Renal cortex interstitium (tissue), 15 donors: Measurements from ENCODE around the gene GOLGA2. TPM values are rescaled to one million over a fixed set of nuclear protein-coding genes. Genes with fewer than 3 reads are reported as not detected.

ENCODE experiments used
- DNase-seq, 11 donors: peaks; one replicate each; pipeline ENCODE4 v3.0.0-alpha.2; 2013; ENCODE audit warnings: low read depth in 9 of 11, low spot score in 4 of 11; ENCODE audit errors: extremely low read depth in 1 of 11
- long read RNA-seq, 16 experiments: transcript quantifications; one replicate each; lab custom pipeline, GENCODE V29; 2026
- polyA plus RNA-seq, 3 donors: library from polyadenylated mRNA; unstranded; fragments of 120-200 nt; gene quantifications; one replicate each; pipeline ENCODE4 v1.2.1, GENCODE V29; 2013; ENCODE audit not compliant: insufficient read length in 3 of 3

GOLGA2 gene, protein sequence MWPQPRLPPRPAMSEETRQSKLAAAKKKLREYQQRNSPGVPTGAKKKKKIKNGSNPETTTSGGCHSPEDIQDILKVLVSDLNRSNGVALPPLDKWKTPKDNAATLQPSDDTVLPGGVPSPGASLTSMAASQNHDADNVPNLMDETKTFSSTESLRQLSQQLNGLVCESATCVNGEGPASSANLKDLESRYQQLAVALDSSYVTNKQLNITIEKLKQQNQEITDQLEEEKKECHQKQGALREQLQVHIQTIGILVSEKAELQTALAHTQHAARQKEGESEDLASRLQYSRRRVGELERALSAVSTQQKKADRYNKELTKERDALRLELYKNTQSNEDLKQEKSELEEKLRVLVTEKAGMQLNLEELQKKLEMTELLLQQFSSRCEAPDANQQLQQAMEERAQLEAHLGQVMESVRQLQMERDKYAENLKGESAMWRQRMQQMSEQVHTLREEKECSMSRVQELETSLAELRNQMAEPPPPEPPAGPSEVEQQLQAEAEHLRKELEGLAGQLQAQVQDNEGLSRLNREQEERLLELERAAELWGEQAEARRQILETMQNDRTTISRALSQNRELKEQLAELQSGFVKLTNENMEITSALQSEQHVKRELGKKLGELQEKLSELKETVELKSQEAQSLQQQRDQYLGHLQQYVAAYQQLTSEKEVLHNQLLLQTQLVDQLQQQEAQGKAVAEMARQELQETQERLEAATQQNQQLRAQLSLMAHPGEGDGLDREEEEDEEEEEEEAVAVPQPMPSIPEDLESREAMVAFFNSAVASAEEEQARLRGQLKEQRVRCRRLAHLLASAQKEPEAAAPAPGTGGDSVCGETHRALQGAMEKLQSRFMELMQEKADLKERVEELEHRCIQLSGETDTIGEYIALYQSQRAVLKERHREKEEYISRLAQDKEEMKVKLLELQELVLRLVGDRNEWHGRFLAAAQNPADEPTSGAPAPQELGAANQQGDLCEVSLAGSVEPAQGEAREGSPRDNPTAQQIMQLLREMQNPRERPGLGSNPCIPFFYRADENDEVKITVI
- 100 to 1,000 TPM in 1 of 3 donors, 10 to 100 TPM in 2; 72.9 to 115 (median 81.4) TPM for polyA plus RNA-seq
- long read RNA-seq, donor 1, partial matches to known transcripts, result 0 of 4 reads
- long read RNA-seq, donor 1, other reads (novel, unspliced or antisense), result 0 of 4 reads
- long read RNA-seq, donor 2, partial matches to known transcripts, result 74 of 131 reads
- long read RNA-seq, donor 2, other reads (novel, unspliced or antisense), result 57 of 131 reads
- long read RNA-seq, donor 3, partial matches to known transcripts, result 5 of 7 reads
- long read RNA-seq, donor 3, other reads (novel, unspliced or antisense), result 0 of 7 reads
- long read RNA-seq, donor 4, partial matches to known transcripts, result 6 of 10 reads
- long read RNA-seq, donor 4, other reads (novel, unspliced or antisense), result 0 of 10 reads
- long read RNA-seq, donor 5, result 0 reads
- long read RNA-seq, donor 6, partial matches to known transcripts, result 13 of 39 reads
- long read RNA-seq, donor 6, other reads (novel, unspliced or antisense), result 21 of 39 reads
- long read RNA-seq, donor 7, full-length matches to known transcripts, result 3 of 107 reads
- long read RNA-seq, donor 7, partial matches to known transcripts, result 71 of 107 reads
- long read RNA-seq, donor 7, other reads (novel, unspliced or antisense), result 33 of 107 reads
- long read RNA-seq, donor 8, partial matches to known transcripts, result 9 of 13 reads
- long read RNA-seq, donor 8, other reads (novel, unspliced or antisense), result 0 of 13 reads
- long read RNA-seq, donor 9, partial matches to known transcripts, result 0 of 1 reads
- long read RNA-seq, donor 9, other reads (novel, unspliced or antisense), result 0 of 1 reads
- long read RNA-seq, donor 10, partial matches to known transcripts, result 12 of 41 reads
- long read RNA-seq, donor 10, other reads (novel, unspliced or antisense), result 25 of 41 reads
- long read RNA-seq, donor 11, partial matches to known transcripts, result 0 of 1 reads
- long read RNA-seq, donor 11, other reads (novel, unspliced or antisense), result 0 of 1 reads
- long read RNA-seq, donor 12, full-length matches to known transcripts, result 1 of 1 reads
- long read RNA-seq, donor 12, partial matches to known transcripts, result 0 of 1 reads
- long read RNA-seq, donor 12, other reads (novel, unspliced or antisense), result 0 of 1 reads
- long read RNA-seq, donor 13, result 0 reads
- long read RNA-seq, donor 14, partial matches to known transcripts, result 59 of 66 reads
- long read RNA-seq, donor 14, other reads (novel, unspliced or antisense), result 7 of 66 reads
- long read RNA-seq, donor 15, result 0 reads
- long read RNA-seq, donor 16, full-length matches to known transcripts, result 6 of 115 reads
- long read RNA-seq, donor 16, partial matches to known transcripts, result 42 of 115 reads
- long read RNA-seq, donor 16, other reads (novel, unspliced or antisense), result 67 of 115 reads

DNA sequence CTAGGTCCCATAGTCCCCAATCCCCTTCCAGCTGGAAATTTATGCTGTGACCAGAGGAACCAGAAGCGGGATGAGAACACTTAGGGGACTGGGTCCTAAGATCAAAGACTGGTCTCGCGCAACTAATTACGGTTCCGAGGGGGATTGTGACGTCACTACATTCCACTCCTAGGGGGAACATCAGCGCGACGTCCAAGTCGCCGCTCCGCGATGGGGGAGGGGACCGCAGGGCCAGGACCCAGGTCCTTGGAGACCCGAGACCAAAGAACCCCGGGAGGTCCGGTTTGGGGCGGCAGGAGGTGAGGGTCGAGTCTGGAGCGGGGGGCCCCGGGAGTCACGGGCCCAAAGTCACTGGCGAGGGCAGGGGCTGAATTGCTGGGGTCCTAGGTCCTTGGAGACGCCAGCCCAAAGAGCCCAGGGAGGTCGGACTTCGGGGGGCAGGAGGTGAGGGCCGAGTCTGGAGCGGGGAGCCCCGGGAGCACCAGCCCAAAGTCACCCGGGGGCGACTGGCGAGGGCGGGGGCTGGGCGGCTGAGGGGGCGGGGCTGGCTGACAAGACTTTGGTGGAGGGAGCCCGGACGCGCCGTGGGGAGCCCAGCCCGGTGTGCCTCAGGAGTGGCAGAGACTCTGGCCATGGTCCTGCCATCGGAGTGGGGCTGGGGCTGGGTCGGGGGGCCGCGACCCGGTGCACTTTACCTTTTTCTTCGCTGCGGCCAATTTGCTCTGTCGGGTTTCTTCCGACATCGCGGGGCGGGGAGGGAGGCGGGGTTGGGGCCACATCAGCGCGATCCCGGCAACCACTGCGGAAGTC lies at the start of gene GOLGA2:
GOLGA2 (minus strand) TSS at position 810 of the 810 bp plus-strand sequence; CDS start at position 779, 31 bp downstream.
- peak in 8 of 11 donors; percentile 36 to 67 (median 50) for DNase-seq

- no peak for DNase-seq
Observed at GRCh38 chr9:128324401-128324800, 48.6 kb upstream of the GOLGA2 start.

DNA sequence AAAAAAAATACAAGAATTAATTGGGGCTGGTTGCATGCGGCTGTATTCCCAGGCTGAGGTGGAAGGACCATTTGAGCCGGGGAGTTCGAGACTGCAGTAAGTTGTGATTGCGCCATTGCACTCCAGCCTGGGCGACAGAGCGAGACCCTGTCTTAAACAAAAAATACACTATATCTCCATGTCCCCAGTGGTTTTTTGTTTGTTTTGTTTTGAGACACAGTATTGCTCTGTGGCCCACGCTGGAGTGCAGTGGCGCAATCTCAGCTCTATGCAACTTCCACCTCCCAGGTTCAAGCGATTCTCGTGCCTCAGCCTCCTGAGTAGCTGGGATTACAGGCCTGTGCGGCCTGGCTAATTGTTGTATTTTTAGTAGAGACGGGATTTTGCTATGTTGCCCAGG lies 48.0 kb upstream of the GOLGA2 start:
- DNase-seq, result no peak

DNA sequence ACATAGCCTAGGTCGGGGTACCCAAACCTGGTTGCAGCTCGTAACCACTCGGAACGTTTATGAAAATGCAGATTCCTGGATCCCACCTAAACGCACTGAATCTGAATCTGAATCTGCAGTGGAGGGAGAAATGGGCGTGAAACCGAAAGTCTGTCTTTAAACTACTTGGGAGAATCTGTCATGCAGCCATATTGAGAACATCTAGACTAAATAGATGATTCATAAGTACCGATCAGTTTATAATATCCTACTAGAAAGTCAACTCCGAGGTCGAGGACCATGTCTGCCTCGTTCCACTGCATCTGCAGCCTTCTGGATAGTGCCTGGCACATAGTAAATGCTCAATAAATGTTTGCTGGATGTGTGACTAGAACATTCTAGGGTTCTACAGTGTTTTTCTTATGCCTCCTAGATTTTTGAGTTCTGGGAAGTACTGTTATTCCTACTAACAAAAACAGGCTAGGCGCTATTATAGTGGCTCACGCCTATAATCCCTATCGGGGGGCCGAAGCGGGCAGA lies 47.5 kb upstream of the GOLGA2 start:
- no peak for DNase-seq

DNA sequence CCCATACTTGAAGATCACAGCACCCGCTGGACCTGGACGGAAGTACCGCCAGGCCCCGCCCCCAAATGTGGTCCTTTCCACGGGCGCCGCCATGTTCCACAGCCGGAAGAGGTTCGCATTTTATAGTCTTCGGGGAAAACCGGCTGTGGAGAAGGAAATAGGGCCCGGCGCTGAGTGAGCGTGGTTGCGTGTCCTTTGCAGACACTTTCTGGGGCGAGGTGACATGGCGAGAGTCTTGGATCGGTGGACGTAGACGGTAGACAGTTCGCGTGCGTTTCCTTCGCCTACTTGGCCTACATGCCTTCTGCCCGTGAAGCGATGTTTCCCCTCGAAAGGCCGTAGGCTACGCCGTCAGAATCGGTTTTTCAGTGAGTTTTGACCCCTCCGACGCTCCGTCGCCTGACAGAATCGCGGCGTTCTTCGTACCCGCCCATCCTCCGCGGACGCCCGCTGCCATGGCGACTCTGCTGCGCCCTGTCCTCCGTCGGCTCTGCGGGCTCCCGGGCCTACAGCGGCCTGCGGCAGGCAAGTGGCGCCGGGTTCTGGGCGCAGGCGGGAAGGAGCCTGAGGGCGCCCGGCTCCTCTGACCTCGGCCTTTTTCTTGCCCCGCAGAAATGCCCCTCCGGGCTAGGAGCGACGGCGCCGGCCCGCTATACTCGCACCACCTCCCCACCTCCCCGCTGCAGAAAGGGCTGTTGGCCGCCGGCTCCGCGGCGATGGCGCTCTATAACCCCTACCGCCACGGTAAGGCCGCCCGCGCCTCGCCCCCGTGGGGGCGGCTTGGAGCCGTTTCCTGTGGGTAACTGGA lies 46.8 kb upstream of the GOLGA2 start, which contains the start of the genes COQ4 and TRUB2:
COQ4 (plus strand) TSS at position 436 of the 808 bp plus-strand sequence; CDS start at position 456, 20 bp downstream.
TRUB2 (minus strand) TSS at position 44 of the 808 bp plus-strand sequence; CDS start at position 5, 39 bp downstream.
- peak; percentile 84 to 98 (median 93) for DNase-seq

DNA sequence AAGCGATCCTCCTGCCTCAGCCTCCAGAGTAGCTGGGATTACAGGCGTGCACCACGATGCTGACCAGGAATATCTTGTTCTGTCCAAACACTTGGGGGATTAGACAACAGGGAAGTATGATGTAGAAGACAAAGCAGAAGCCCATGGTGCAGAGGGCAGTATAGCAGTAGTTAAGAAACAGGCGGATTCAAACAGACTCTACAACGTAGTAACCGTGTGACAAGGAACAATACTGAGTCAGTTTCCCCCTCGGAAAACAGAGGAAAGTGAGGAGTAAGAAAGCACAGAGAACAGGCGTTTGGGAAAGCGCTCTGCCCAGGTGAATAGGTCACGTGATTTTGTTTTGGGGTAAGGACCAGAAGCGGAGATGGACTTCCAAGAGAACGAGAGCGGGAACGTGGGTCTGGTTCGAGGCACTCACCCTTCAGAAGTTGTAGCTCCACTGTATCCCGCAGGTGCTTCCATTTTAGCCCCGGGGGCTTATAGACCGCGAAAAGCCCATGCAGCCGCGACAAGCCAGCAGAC lies 46.1 kb upstream of the GOLGA2 start:
- no peak for DNase-seq

DNA sequence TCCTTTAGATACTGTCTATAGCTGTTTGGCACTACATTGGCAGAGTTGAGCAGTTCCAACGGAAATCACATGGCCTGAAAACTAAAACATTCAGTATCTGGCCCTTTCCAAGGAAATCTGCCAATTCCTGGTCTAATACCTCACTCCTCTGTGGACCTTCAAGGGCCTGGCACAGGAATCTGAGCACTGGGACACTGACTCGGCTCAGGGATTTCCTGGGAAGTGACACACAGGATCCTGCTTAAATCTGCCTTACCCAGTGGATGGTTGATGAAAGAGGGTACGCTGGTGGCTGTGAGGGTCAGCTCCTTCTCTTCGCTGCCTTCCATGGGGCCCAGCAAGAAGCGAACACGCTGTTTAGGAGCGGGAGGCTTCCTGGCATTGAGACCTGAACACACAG lies 45.5 kb upstream of the GOLGA2 start:
- no peak for DNase-seq

DNA sequence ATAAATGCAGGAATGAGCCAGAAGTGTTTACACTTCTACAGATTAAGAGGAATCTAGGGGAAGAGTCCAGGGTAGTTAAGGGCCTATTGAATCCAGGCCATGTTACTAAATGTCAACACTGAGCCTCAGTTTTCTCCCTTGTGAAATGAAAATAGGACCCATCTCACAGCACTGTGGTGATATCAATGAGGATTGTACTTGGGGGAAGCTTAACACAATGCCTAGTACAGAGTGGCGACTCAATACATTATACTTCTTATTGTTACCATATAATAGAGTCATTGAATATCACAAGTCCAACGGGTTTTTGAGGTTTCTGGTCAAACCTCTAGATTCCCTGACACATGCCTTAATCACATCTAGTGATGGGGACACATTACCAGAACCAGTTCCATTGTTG lies 41.8 kb upstream of the GOLGA2 start:
- no peak for DNase-seq

DNA sequence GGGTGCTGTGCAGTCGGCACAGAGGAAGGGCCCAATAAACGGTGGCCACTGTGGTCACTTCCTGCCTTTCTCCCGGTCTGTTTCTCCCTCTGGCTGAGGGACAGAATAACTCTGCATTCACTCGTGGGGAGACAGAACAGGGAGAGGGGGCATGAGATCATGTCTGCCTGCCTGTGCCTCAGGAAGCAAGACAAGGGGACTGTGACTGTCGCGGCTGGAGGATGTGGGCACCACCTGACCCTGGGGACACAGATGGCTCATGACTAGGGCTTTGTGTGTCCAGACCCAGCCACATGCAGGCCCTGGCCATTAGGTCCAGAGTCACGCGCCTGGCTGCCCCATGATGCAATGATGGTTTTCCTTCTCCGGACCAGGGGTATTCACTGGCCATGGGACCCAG lies 40.6 kb upstream of the GOLGA2 start:
- no peak for DNase-seq

GRCh38 chr9:128314697-128315096 lies 38.9 kb upstream of the GOLGA2 start:
- DNase-seq, result no peak

DNA sequence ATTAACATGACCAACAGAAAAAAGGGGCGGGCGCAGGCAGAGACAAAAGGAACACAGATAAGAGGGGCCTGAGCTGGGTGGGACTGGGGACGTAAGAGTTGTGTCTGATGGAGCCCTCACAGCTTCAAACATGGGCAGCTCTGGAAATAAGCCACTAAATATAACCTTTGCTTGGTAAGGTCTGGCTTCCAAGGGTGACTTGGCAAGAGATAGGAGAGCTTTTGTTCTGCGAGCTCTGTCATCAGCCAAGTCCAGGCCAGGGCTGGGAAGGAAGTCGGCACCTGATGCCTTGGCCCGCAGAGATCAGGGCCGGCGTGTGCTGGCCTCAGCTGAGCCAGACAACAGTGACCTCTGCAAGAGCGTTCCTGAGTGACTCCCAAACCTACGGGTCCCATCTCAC lies 34.7 kb upstream of the GOLGA2 start:
- DNase-seq, result no peak

DNA sequence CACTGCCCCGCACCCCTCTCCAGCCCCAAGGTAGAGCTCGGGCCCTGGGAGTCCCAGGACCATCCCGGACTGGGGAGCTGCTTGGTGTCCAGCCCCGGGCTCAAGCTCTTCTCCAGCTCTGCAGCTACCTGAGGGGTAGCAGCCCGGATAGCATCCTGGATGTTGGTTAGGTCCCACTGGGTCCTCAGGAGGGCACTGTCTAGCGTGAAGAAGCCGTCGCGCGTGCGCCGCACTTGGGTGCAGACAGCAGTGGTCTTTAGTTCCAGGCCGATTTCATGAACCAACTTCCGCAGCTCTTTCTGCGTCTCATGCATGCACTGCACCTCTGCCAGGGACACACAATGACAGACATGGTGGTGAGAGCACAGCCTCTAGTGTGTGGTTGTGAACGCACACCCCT lies 33.7 kb upstream of the GOLGA2 start:
- no peak for DNase-seq

- DNase-seq, result no peak
Observed at GRCh38 chr9:128304971-128305288, 29.1 kb upstream of the GOLGA2 start.

GRCh38 chr9:128304136-128304970 lies 28.5 kb upstream of the GOLGA2 start:
- no peak for DNase-seq
